Sciatic nerve (tissue), 2 donors: ENCODE data around the gene PURA. TPM values are rescaled to one million over a fixed set of nuclear protein-coding genes. Genes with fewer than 3 reads are reported as not detected.

Source experiments
- ATAC-seq: fragments of 200-7000 bp; cut with Tn5 transposase; one replicate; pipeline ENCODE4 v1.9.1; 2020; ENCODE audit warnings: mild to moderate bottlenecking, moderate library complexity
- DNase-seq: peaks from one replicate; pipeline ENCODE4 v3.0.0-alpha.2; 2020; ENCODE audit warnings: low spot score
- intact Hi-C: fragments of 100-400 bp; cut with DNase I; formaldehyde crosslinking; loops from one replicate; pipeline ENCODE4 v1.14.2; 2022
- total RNA-seq: library from RNA; stranded (reverse); fragmentation: NEBNext Ultra II Directional; extraction: Animal tissue kit (Norgen Biotek cat#: 25700); gene quantifications from one replicate; pipeline ENCODE4 v1.2.1, GENCODE V29; 2021
- donor health status: DM: no; HTN: no; CAD: no.
- donor health status: DM: no; HTN: no; CAD: no.

The PURA gene
- 61.0 TPM for total RNA-seq

GRCh38 chr5:140113699-140114263, at the start of gene PURA:
Gene PURA, plus strand, starts transcription at chr5:140114109. Its CDS starts 73 bp downstream, at chr5:140114182.
- intact Hi-C loops, result loop anchor here (1.0 kb wide), 1 partner anchor 9 kb away; no protein-coding TSS in a partner anchor
- peak; percentile 98 for DNase-seq

GRCh38 chr5:140072812-140073211, 41.1 kb upstream of the PURA start:
- DNase-seq (no peak), ATAC-seq (no peak)
- intact Hi-C loops, result loop anchor here (5.0 kb wide), 1 partner anchor 84 kb away; no protein-coding TSS in a partner anchor

More at GRCh38 chr5:140113699-140114263, at the start of gene PURA:
- ATAC-seq, result peak; percentile 95

- no peak for DNase-seq
- intact Hi-C loops, result loop anchor here (5.0 kb wide), 1 partner anchor 84 kb away; no protein-coding TSS in a partner anchor
- no peak for ATAC-seq
These were observed 40.6 kb upstream of the PURA start for GRCh38 chr5:140073296-140073695.

- ATAC-seq (no peak), DNase-seq (no peak)
- intact Hi-C loops, result no loop called here
These were observed 38.5 kb upstream of the PURA start for GRCh38 chr5:140075371-140075770.

- ATAC-seq, result no peak
- DNase-seq, result no peak
- intact Hi-C loops, result no loop called here
These were observed 37.8 kb upstream of the PURA start for GRCh38 chr5:140076142-140076541.

- intact Hi-C loops, result no loop called here
- no peak for ATAC-seq
- no peak for DNase-seq
These were observed 37.1 kb upstream of the PURA start for GRCh38 chr5:140076788-140077187.

- no peak for DNase-seq
- ATAC-seq, result no peak
- intact Hi-C loops, result no loop called here
These were observed 30.8 kb upstream of the PURA start for GRCh38 chr5:140083120-140083519.

GRCh38 chr5:140083650-140084049, 30.3 kb upstream of the PURA start:
- intact Hi-C loops, result no loop called here
- DNase-seq (no peak), ATAC-seq (no peak)

- intact Hi-C loops, result no loop called here
- ATAC-seq (no peak), DNase-seq (no peak)
These were observed 29.4 kb upstream of the PURA start for GRCh38 chr5:140084541-140084940.

GRCh38 chr5:140090251-140090650, 23.7 kb upstream of the PURA start:
- intact Hi-C loops, result no loop called here
- ATAC-seq, result no peak
- DNase-seq, result no peak

- intact Hi-C loops, result no loop called here
- ATAC-seq, result no peak
- no peak for DNase-seq
These were observed 20.7 kb upstream of the PURA start for GRCh38 chr5:140093179-140093578.

- intact Hi-C loops, result no loop called here
- DNase-seq (no peak), ATAC-seq (no peak)
These were observed 20.0 kb upstream of the PURA start for GRCh38 chr5:140093866-140094265.

- ATAC-seq (no peak), DNase-seq (no peak)
- intact Hi-C loops, result no loop called here
These were observed 19.0 kb upstream of the PURA start for GRCh38 chr5:140094889-140095288.

- DNase-seq (no peak), ATAC-seq (no peak)
- intact Hi-C loops, result no loop called here
These were observed 12.7 kb upstream of the PURA start for GRCh38 chr5:140101179-140101578.

- ATAC-seq, result no peak
- intact Hi-C loops, result no loop called here
- DNase-seq, result no peak
These were observed 10.8 kb upstream of the PURA start for GRCh38 chr5:140103154-140103553.

- DNase-seq, result no peak
- ATAC-seq, result no peak
- intact Hi-C loops, result loop anchor here (1.0 kb wide), 1 partner anchor 10 kb away; the partner anchor contains the start of gene PURA
These were observed 9.8 kb upstream of the PURA start for GRCh38 chr5:140104100-140104499.

- intact Hi-C loops, result no loop called here
- ATAC-seq, result no peak
- no peak for DNase-seq
These were observed 7.8 kb upstream of the PURA start for GRCh38 chr5:140106101-140106500.

GRCh38 chr5:140106805-140107311, 7.1 kb upstream of the PURA start:
- ATAC-seq, result peak; percentile 35
- intact Hi-C loops, result no loop called here
- no peak for DNase-seq

- peak; percentile 98 for ATAC-seq
- intact Hi-C loops, result no loop called here
- DNase-seq, result peak; percentile 96
These were observed 6.4 kb upstream of the PURA start for GRCh38 chr5:140107312-140108092.
